SU-DHL-6 (cell line): ENCODE measurements around the gene SLN.

Experiments
- H2AFZ ChIP-seq: fragments of 200-600 bp; sonication (generic); 2 replicates; pipeline ENCODE4 v1.6.1; 2014; ENCODE audit warnings: low read depth, mild to moderate bottlenecking, moderate library complexity, mixed read lengths, antibody characterized with exemption, low read length; ENCODE audit not compliant: severe bottlenecking
- H3F3A ChIP-seq: fragments of 200-600 bp; shearing (Covaris generic); 2 replicates; pipeline ENCODE4 v1.6.0; 2016; ENCODE audit warnings: antibody characterized with exemption, mild to moderate bottlenecking; ENCODE audit not compliant: insufficient read depth
- H3K27ac ChIP-seq: fragments of 200-600 bp; sonication (generic); 2 replicates; pipeline ENCODE4 v1.5.1; 2016; ENCODE audit warnings: low read depth, mild to moderate bottlenecking, low read length, moderate library complexity, mixed read lengths
- H3K27me3 ChIP-seq: fragments of 200-600 bp; sonication (generic), shearing (Covaris generic); 2 replicates; pipeline ENCODE4 v1.6.0; 2014; ENCODE audit warnings: mild to moderate bottlenecking, low read length
- H3K36me3 ChIP-seq: fragments of 200-600 bp; sonication (generic); 2 replicates; pipeline ENCODE4 v1.6.1; 2014; ENCODE audit warnings: mild to moderate bottlenecking, low read length, mixed read lengths
- H3K4me2 ChIP-seq: fragments of 300-600, 200-600 bp; shearing (Covaris generic), sonication (generic); 2 replicates; pipeline ENCODE4 v1.6.0; 2014; ENCODE audit warnings: low read length, low read depth, mild to moderate bottlenecking; ENCODE audit not compliant: poor library complexity, severe bottlenecking
- H3K4me3 ChIP-seq: fragments of 200-600 bp; sonication (generic); 2 replicates; pipeline ENCODE4 v1.5.1; 2014; ENCODE audit warnings: antibody characterized with exemption, low read length, mild to moderate bottlenecking, mixed read lengths; ENCODE audit not compliant: insufficient read depth, poor library complexity, severe bottlenecking
- H3K79me2 ChIP-seq: fragments of 200-600 bp; sonication (generic); 2 replicates; pipeline ENCODE4 v1.6.1; 2014; ENCODE audit warnings: mild to moderate bottlenecking, low read length, moderate library complexity; ENCODE audit not compliant: insufficient read depth
- H3K9ac ChIP-seq: fragments of 200-600 bp; sonication (generic); 2 replicates; pipeline ENCODE4 v1.7.0; 2014; ENCODE audit warnings: mild to moderate bottlenecking, low read length
- H3K9me2 ChIP-seq: fragments of 200-600 bp; sonication (generic); replicated peaks from 2 replicates; pipeline ENCODE4 v1.6.1; 2014; ENCODE audit warnings: low read length; ENCODE audit not compliant: insufficient read depth
- H3K9me3 ChIP-seq: fragments of 200-600 bp; sonication (generic); 2 replicates; pipeline ENCODE4 v1.6.1; 2014; ENCODE audit warnings: low read length, mixed read lengths; ENCODE audit not compliant: insufficient read depth
- H4K20me1 ChIP-seq: fragments of 200-600 bp; sonication (generic); 2 replicates; pipeline ENCODE4 v1.6.1; 2014; ENCODE audit warnings: low read depth, mild to moderate bottlenecking, antibody characterized with exemption, low read length, moderate library complexity, mixed read lengths
- EZH2phosphoT487 ChIP-seq: fragments of 200-600 bp; sonication (generic), shearing (Covaris generic); conservative IDR thresholded peaks from 2 replicates; pipeline ENCODE4 v1.6.1; 2018; ENCODE audit warnings: mild to moderate bottlenecking, antibody characterized with exemption, low read length, moderate library complexity, mixed read lengths
- TF ChIP-seq, protein P1 (sequence below): fragments of 200-600 bp; sonication (generic); IDR thresholded peaks from one replicate; pipeline ENCODE4 v1.5.1; 2017; ENCODE audit warnings: antibody characterized with exemption, mild to moderate bottlenecking, low read length, moderate library complexity; ENCODE audit not compliant: insufficient read depth, poor library complexity, severe bottlenecking

The SLN gene

DNA sequence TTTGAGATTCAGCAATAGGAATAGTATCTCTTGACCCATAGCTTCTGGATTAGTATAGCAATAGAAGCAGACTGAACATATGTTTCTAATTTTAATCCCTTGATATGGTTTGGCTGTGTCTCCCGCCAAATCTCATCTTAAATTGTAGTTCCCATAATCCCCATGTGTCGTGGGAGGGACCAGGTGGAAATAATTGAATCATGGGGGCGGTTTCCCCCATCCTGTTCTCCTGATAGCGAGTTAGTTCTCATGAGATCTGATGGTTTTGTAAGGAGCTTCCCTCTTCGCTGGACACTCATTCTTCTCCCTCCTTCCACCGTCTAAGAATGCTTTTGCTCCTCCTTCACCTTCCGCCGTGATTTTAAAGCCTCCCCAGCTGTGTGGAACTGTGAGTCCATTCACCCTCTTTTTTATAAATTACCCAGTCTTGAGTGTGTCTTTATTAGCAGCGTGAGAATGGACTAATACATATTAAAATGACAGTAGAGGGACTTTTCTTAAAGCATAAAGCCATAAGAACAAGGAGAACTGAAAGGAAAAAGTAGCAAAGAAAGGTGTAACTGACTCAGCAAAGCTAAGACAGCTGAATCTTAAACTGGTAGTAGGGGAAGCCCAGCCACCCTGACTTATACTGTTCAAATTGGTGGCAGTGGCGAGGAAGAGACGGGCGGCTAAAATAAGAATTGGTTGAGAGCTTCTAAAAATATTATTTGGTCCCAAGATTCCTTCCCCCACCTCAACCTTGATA lies 20.3 kb upstream of the SLN start:
- Histone ChIP-seq H3K4me3 (no peak overlapping the region), H3K9ac (no peak overlapping the region), H3K27ac (no peak overlapping the region), H3K4me2 (no peak overlapping the region), H3K36me3 (no peaks in the 10 kb centered on the region), H4K20me1 (no peaks in the 10 kb centered on the region), H2AFZ (no peak overlapping the region), H3K9me3 (no peaks in the 10 kb centered on the region), H3K27me3 (no peaks in the 10 kb centered on the region), H3K9me2 (no peaks in the 10 kb centered on the region), H3K79me2 (no peaks in the 10 kb centered on the region), H3F3A (no peaks in the 10 kb centered on the region)
- TF ChIP-seq, protein P1, sequence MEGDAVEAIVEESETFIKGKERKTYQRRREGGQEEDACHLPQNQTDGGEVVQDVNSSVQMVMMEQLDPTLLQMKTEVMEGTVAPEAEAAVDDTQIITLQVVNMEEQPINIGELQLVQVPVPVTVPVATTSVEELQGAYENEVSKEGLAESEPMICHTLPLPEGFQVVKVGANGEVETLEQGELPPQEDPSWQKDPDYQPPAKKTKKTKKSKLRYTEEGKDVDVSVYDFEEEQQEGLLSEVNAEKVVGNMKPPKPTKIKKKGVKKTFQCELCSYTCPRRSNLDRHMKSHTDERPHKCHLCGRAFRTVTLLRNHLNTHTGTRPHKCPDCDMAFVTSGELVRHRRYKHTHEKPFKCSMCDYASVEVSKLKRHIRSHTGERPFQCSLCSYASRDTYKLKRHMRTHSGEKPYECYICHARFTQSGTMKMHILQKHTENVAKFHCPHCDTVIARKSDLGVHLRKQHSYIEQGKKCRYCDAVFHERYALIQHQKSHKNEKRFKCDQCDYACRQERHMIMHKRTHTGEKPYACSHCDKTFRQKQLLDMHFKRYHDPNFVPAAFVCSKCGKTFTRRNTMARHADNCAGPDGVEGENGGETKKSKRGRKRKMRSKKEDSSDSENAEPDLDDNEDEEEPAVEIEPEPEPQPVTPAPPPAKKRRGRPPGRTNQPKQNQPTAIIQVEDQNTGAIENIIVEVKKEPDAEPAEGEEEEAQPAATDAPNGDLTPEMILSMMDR: no peak
- TF ChIP-seq EZH2phosphoT487: no peak

DNA sequence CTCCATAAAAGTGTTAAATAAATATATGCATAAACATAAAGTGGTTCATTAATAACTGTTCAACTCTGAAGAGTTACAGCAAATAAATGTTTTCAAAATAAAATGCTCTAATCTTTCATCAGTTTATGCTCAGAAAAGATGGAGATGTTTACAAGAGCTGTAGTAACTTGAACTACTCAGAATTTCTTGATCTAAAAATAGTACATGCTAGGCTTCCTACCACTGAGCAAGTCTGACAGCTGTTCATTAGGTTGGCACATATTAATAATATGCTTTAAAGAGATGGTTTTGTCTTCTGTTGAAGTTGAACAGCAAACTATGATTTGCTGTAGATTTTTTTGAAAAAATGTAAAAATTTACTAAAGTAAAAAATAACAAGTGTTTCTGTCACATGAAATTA lies 10.8 kb upstream of the SLN start:
- Histone ChIP-seq H3K79me2 (no peaks in the 10 kb centered on the region), H3K27ac (no peak overlapping the region), H3K27me3 (peaks cover 3% of the 10 kb centered on the region; the same call in 1 of the 2 replicates), H2AFZ (no peak overlapping the region), H3K9me3 (no peaks in the 10 kb centered on the region), H3F3A (no peaks in the 10 kb centered on the region), H3K9me2 (no peaks in the 10 kb centered on the region), H3K4me2 (no peak overlapping the region), H3K9ac (no peak overlapping the region), H4K20me1 (no peaks in the 10 kb centered on the region), H3K36me3 (no peaks in the 10 kb centered on the region), H3K4me3 (no peak overlapping the region)
- no peak for TF ChIP-seq EZH2phosphoT487
- TF ChIP-seq, protein P1: no peak

DNA sequence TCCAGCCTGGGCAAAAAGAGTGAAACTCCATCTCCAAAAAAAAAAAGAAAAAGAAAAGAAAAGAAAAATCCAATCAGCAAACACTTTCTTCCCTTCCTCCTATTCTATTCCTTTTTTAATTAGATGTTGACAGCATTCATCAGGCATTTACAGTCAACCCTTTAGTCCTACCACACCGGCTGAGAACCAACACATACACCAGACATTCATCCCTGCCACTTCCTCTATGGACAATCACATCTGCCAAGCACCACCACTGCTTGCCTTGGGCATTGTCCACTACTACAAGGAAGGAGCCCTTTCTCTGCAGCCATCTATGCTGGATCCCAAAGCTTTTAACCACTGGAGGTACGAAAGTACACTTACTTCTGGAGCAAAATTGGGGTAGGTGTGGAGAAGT lies 9.4 kb upstream of the SLN start:
- H3K4me2 ChIP-seq: no peak overlapping the region
- H3F3A ChIP-seq: no peaks in the 10 kb centered on the region
- TF ChIP-seq, protein P1: no peak
- TF ChIP-seq EZH2phosphoT487: no peak
- no peaks in the 10 kb centered on the region for H4K20me1 ChIP-seq
- H3K4me3 ChIP-seq: no peak overlapping the region
- H3K36me3 ChIP-seq: no peaks in the 10 kb centered on the region
- no peak overlapping the region for H3K9ac ChIP-seq
- no peaks in the 10 kb centered on the region for H3K9me3 ChIP-seq
- no peak overlapping the region for H3K27ac ChIP-seq
- peaks cover 3% of the 10 kb centered on the region; the same call in 1 of the 2 replicates for H3K27me3 ChIP-seq
- H3K79me2 ChIP-seq: no peaks in the 10 kb centered on the region
- H2AFZ ChIP-seq: no peak overlapping the region
- H3K9me2 ChIP-seq: no peaks in the 10 kb centered on the region
